ENCODE measurements around the gene HLA-C. TPM values are rescaled to one million over a fixed set of nuclear protein-coding genes. Genes with fewer than 3 reads are reported as not detected.

Gene HLA-C
- total RNA-seq, 1 donor from 2014 or later, result 1,186 TPM

GRCh38 chr6:31225735-31226134 is 46.2 kb downstream of the HLA-C start:
- intact Hi-C loops (cut with DNase I), result no loop called here
- no peak for ATAC-seq
- no peak overlapping the region for H3K27ac ChIP-seq

DNA sequence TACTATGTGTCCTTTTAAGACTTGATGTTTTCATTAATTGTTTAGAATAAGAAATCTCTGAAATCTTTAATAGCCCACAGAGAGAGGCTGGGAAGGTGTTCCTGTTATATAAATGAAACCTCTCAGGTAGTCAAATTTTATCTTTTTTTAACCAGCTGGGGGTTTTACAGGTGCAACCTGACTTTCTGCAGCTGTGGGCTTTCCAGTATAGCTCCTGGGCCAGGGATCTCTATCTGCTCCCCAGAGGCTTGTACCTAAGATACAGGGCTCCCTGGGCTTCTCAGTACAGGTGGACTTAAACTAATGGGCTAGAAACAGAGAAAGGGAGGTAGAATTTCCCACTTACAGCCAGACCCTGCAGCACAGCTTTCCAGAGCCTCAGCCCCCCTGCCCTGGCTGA is 49.4 kb downstream of the HLA-C start:
- Histone ChIP-seq H3K9me3 (peaks cover 3% of the 10 kb centered on the region), H3K27ac (no peak overlapping the region), H3K4me3 (no peak overlapping the region), H3K27me3 (ENCODE audit: low read depth) (no peaks in the 10 kb centered on the region), H3K36me3 (no peaks in the 10 kb centered on the region), H3K4me1 (no peaks in the 10 kb centered on the region)
- DNase-seq (no peak), ATAC-seq (no peak)
- intact Hi-C loops (cut with DNase I), result no loop called here
- TF ChIP-seq, protein P1, sequence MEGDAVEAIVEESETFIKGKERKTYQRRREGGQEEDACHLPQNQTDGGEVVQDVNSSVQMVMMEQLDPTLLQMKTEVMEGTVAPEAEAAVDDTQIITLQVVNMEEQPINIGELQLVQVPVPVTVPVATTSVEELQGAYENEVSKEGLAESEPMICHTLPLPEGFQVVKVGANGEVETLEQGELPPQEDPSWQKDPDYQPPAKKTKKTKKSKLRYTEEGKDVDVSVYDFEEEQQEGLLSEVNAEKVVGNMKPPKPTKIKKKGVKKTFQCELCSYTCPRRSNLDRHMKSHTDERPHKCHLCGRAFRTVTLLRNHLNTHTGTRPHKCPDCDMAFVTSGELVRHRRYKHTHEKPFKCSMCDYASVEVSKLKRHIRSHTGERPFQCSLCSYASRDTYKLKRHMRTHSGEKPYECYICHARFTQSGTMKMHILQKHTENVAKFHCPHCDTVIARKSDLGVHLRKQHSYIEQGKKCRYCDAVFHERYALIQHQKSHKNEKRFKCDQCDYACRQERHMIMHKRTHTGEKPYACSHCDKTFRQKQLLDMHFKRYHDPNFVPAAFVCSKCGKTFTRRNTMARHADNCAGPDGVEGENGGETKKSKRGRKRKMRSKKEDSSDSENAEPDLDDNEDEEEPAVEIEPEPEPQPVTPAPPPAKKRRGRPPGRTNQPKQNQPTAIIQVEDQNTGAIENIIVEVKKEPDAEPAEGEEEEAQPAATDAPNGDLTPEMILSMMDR (IDR thresholded peaks at IDR 0.05), result no peak

More at GRCh38 chr6:31225735-31226134, 46.2 kb downstream of the HLA-C start:
- DNase-seq, result no peak
- Histone ChIP-seq H3K4me3 (no peak overlapping the region), H3K36me3 (no peaks in the 10 kb centered on the region), H3K27me3 (ENCODE audit: low read depth) (no peaks in the 10 kb centered on the region), H3K4me1 (no peaks in the 10 kb centered on the region), H3K9me3 (no peaks in the 10 kb centered on the region)
- TF ChIP-seq, protein P1 (IDR thresholded peaks at IDR 0.05), result no peak

Other genes starting within 250 kb of the HLA-C start
- gene C6orf15, start 159.5 kb downstream of the HLA-C start, total RNA-seq, result not detected
- gene PSORS1C1, start 157.3 kb downstream of the HLA-C start, total RNA-seq, result 10.5 TPM
- gene CDSN, start 151.6 kb downstream of the HLA-C start, total RNA-seq, result not detected
- gene PSORS1C2, start 133.0 kb downstream of the HLA-C start, total RNA-seq, result not detected
- gene CCHCR1, start 114.3 kb downstream of the HLA-C start, total RNA-seq, result 16.5 TPM
- gene TCF19, start 113.5 kb downstream of the HLA-C start, total RNA-seq, result 6.2 TPM
- 5.0 TPM for gene POU5F1, start 101.4 kb downstream of the HLA-C start, total RNA-seq
- gene HLA-B, start 85.1 kb upstream of the HLA-C start, total RNA-seq, result 2,736 TPM
- 33.1 TPM for gene MICA, start 131.5 kb upstream of the HLA-C start, total RNA-seq
- 13.8 TPM for gene MICB, start 226.1 kb upstream of the HLA-C start, total RNA-seq